ENCODE measurements around the gene VRK2. TPM values are rescaled to one million over a fixed set of nuclear protein-coding genes. Genes with fewer than 3 reads are reported as not detected.

Gene VRK2
- total RNA-seq, 6 experiments from 2014 or later: 17.6 to 27.1 (median 23.0) TPM

DNA sequence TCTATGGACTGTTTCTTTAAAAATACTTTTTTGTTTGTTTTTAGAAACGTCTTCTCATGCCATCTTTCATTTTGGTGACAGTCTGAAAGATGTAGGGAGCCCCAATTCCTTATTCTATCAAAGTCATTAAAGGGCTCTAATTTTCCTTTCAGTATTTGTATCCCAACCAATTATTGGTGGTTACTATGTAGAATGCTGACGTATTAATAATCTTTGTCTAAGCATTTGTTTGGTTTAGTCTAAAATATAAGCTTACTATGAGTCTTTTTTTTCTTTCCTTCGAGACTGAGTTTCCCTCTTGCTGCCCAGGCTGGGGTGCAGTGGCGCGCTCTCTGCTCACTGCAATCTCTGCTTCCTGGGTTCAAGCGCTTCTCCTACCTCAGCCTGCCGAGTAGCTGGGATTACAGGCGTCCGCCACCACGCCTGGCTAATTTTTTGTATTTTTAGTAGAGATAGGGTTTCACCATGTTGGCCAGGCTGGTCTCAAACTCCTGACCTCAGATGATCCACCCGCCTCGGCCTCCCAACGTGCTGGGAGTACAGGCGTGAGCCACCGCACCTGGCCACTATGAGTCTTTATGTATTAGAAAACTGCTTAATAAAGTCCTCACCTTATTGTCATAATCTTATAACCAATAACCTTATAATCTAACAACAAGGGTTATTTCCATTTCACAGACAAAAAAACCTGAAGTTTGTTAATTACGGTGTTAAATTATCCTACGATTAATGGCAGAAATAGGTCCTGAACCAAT, 849 bp upstream of the VRK2 start:
- Mint-ChIP-seq H3K4me3 (peak overlapping the region; percentile 92), H3K27me3 (ENCODE audit: insufficient read depth) (no peaks in the 10 kb centered on the region), H3K9me3 (no peaks in the 10 kb centered on the region), H3K4me1 (ENCODE audit: low read depth) (peaks cover 64% of the 10 kb centered on the region), H3K36me3 (ENCODE audit: low read depth) (peaks cover 9% of the 10 kb centered on the region; the same call in 1 of the 2 replicates), H3K27ac (peak overlapping the region; percentile 93)
- TF ChIP-seq CTCF (IDR thresholded peaks at IDR 0.05): no peak
- DNase-seq: no peak

DNA sequence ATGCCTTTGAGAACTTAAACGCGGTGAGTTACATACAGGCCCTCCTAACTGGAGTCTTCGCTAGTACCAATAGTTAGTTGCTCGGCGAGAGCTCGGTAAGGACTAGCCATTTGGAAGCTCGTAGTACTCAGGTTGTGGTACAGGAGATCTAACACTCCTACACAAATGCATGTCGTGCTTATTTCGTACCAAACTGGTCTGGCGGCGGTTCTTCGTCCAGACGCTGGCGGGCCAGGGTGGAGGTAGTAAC, 346 bp upstream of the VRK2 start:
- Mint-ChIP-seq H3K9me3 (no peaks in the 10 kb centered on the region), H3K27me3 (ENCODE audit: insufficient read depth) (no peaks in the 10 kb centered on the region), H3K4me1 (ENCODE audit: low read depth) (peaks cover 59% of the 10 kb centered on the region), H3K4me3 (peak overlapping the region; percentile 92), H3K36me3 (ENCODE audit: low read depth) (peaks cover 9% of the 10 kb centered on the region; the same call in 1 of the 2 replicates), H3K27ac (peak overlapping the region; percentile 93)
- TF ChIP-seq CTCF (IDR thresholded peaks at IDR 0.05): no peak
- DNase-seq: no peak

DNA sequence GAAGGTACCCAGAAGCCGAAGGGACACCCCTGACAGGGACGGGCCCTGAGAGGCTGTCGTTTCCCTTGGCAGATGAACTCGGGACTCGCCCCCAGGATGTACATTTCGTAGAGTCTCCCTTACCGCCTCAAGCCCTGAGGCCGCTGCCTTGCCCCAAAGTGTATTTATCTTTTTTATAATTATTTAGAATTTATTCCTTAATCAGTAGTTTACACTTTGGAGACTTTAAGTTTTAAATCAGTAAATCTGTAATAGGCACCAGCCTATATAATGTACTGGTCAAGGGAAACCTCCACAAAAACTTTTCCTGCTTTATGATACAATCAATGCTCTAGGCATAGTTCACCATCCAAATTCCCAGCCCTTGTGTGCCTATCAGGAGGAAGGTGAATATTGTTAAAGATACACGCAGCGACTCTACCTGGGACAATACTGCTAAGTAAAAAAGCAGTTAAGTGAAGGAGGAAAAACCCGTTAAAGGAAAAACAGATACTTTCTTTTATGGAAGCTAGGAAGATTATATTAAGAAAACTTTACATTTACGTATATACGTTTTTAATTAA, 848 bp downstream of the VRK2 start:
- no peak for DNase-seq
- H3K9me3 Mint-ChIP-seq: no peaks in the 10 kb centered on the region
- H3K4me3 Mint-ChIP-seq: peak overlapping the region; percentile 92
- H3K27ac Mint-ChIP-seq: peak overlapping the region; percentile 93
- TF ChIP-seq CTCF (IDR thresholded peaks at IDR 0.05): no peak
- H3K27me3 Mint-ChIP-seq (ENCODE audit: insufficient read depth): no peaks in the 10 kb centered on the region
- peaks cover 49% of the 10 kb centered on the region for H3K4me1 Mint-ChIP-seq (ENCODE audit: low read depth)
- peaks cover 9% of the 10 kb centered on the region; the same call in 1 of the 2 replicates for H3K36me3 Mint-ChIP-seq (ENCODE audit: low read depth)

DNA sequence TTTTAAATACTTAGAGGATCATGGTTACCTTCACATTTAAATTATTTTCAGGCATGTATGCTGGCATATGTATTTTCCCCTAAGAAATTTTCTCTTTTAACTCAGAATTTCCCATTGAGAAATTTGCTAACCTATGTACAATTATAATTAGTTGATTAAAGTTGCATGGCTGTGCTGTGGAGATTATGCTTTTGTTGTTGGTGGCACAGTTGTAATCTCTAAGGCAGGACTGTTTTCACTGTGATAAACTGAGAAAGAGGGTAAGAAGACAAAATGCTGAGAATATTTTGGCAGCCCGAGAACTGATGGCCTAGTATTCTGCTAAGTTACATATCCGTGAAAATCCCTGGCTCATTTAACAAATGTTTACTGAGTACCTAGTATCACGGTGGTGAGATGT, 1.4 kb downstream of the VRK2 start:
- no peak for TF ChIP-seq CTCF (IDR thresholded peaks at IDR 0.05)
- no peaks in the 10 kb centered on the region for H3K9me3 Mint-ChIP-seq
- H3K27me3 Mint-ChIP-seq (ENCODE audit: insufficient read depth): no peaks in the 10 kb centered on the region
- peaks cover 49% of the 10 kb centered on the region for H3K4me1 Mint-ChIP-seq (ENCODE audit: low read depth)
- H3K36me3 Mint-ChIP-seq (ENCODE audit: low read depth): peaks cover 13% of the 10 kb centered on the region
- H3K4me3 Mint-ChIP-seq: peak overlapping the region; percentile 92
- peak overlapping the region; percentile 49 for H3K27ac Mint-ChIP-seq
- DNase-seq: no peak

- no peak for DNase-seq
- H3K27ac Mint-ChIP-seq: no peak overlapping the region
- H3K4me1 Mint-ChIP-seq (ENCODE audit: low read depth): peaks cover 42% of the 10 kb centered on the region
- no peak overlapping the region for H3K4me3 Mint-ChIP-seq
- H3K27me3 Mint-ChIP-seq (ENCODE audit: insufficient read depth): no peaks in the 10 kb centered on the region
- no peaks in the 10 kb centered on the region for H3K9me3 Mint-ChIP-seq
- peaks cover 20% of the 10 kb centered on the region for H3K36me3 Mint-ChIP-seq (ENCODE audit: low read depth)
- TF ChIP-seq CTCF (IDR thresholded peaks at IDR 0.05): no peak
Measured at GRCh38 chr2:58051445-58051844, 4.8 kb downstream of the VRK2 start.

Data from HFFc6 (cell line).